IMR-90 (cell line): ENCODE data around the gene C1QTNF8. TPM values are rescaled to one million over a fixed set of nuclear protein-coding genes. Genes with fewer than 3 reads are reported as not detected.

Source experiments
- ATAC-seq: fragments of 200-7000 bp; cut with Tn5 transposase; 2 replicates; pipeline ENCODE4 v1.9.1; 2020; ENCODE audit warnings: low read depth, mild to moderate bottlenecking, moderate library complexity
- BruUV-seq: library from RNA; stranded (reverse); fragments of 400-500 nt; replicated peaks from 2 replicates; lab custom pipeline; 2021; lab: Mats Ljungman, UMichigan
- CTCF ChIA-PET: fragments of 300-600 bp; formaldehyde crosslinking; extraction: SDS; loops from one replicate; lab custom pipeline; 2021; ENCODE audit warnings: antibody characterized with exemption; lab: Yijun Ruan, JAX
- POLR2A ChIA-PET: fragments of 300-600 bp; sonication (Branson Sonifier 250); formaldehyde crosslinking; loops from one replicate; lab custom pipeline; 2022; ENCODE audit warnings: antibody characterized with exemption; ENCODE audit not compliant: unreplicated experiment; lab: Charles Lee
- DNase-seq: peaks from one replicate; pipeline ENCODE4 v3.0.0; 2013
- H2AFZ ChIP-seq: replicated peaks from 2 replicates; pipeline ENCODE3; 2013; ENCODE audit warnings: low read length, mild to moderate bottlenecking; ENCODE audit not compliant: poor library complexity
- H2AK5ac ChIP-seq: 2 replicates; pipeline ENCODE4 v1.6.1; 2013; ENCODE audit warnings: low read depth, low read length, inconsistent platforms
- H2AK9ac ChIP-seq: replicated peaks from 2 replicates; pipeline ENCODE3; 2013; ENCODE audit warnings: mild to moderate bottlenecking, low read depth, low read length, moderate library complexity; ENCODE audit not compliant: poor library complexity
- H2BK120ac ChIP-seq: 2 replicates; pipeline ENCODE4 v1.6.1; 2013; ENCODE audit warnings: low read depth, low read length, inconsistent platforms
- H2BK15ac ChIP-seq: 3 replicates; pipeline ENCODE4 v1.6.1; 2013; ENCODE audit warnings: low read depth, low read length, inconsistent platforms
- H2BK20ac ChIP-seq: 2 replicates; pipeline ENCODE4 v1.6.1; 2013; ENCODE audit warnings: low read depth, mild to moderate bottlenecking, inconsistent platforms, low read length, moderate library complexity
- H2BK5ac ChIP-seq: 2 replicates; pipeline ENCODE4 v1.6.1; 2013; ENCODE audit warnings: mild to moderate bottlenecking, low read depth, low read length, inconsistent platforms; ENCODE audit not compliant: poor library complexity, severe bottlenecking
- H3K14ac ChIP-seq: replicated peaks from 2 replicates; pipeline ENCODE4 v1.6.1; 2013; ENCODE audit warnings: low read depth, low read length, inconsistent platforms
- H3K18ac ChIP-seq: 2 replicates; pipeline ENCODE4 v1.6.1; 2013; ENCODE audit warnings: low read depth, low read length, control low read depth
- H3K23ac ChIP-seq: 2 replicates; pipeline ENCODE4 v1.6.1; 2013; ENCODE audit warnings: low read depth, low read length, inconsistent platforms
- H3K27ac ChIP-seq: 2 replicates; pipeline ENCODE4 v1.5.1; 2013; ENCODE audit warnings: mild to moderate bottlenecking, control low read depth, low read length; ENCODE audit not compliant: insufficient read depth
- H3K27me3 ChIP-seq: 2 replicates; pipeline ENCODE4 v1.6.1; 2013; ENCODE audit warnings: low read length; ENCODE audit not compliant: control insufficient read depth, insufficient read depth
- H3K36me3 ChIP-seq: 2 replicates; pipeline ENCODE4 v1.6.1; 2013; ENCODE audit warnings: low read length, mixed read lengths; ENCODE audit not compliant: control insufficient read depth, insufficient read depth
- H3K4ac ChIP-seq: 2 replicates; pipeline ENCODE4 v1.6.1; 2013; ENCODE audit warnings: low read depth, low read length, inconsistent platforms
- H3K4me1 ChIP-seq: 2 replicates; pipeline ENCODE4 v1.6.1; 2013; ENCODE audit warnings: low read length, mixed read lengths; ENCODE audit not compliant: control insufficient read depth, insufficient read depth
- H3K4me2 ChIP-seq: 2 replicates; pipeline ENCODE4 v1.6.1; 2013; ENCODE audit warnings: low read depth, mild to moderate bottlenecking, control low read depth, low read length, moderate library complexity
- H3K4me3 ChIP-seq: 2 replicates; pipeline ENCODE4 v1.5.1; 2013; ENCODE audit warnings: low read depth, mild to moderate bottlenecking, control low read depth, low read length, moderate library complexity; ENCODE audit not compliant: insufficient read depth
- H3K56ac ChIP-seq: 2 replicates; pipeline ENCODE4 v1.6.1; 2013; ENCODE audit warnings: low read length, inconsistent platforms; ENCODE audit not compliant: insufficient read depth; ENCODE audit errors: extremely low read depth
- H3K79me1 ChIP-seq, 2 experiments: 2 replicates each; pipeline ENCODE4 v1.6.1; 2013; ENCODE audit warnings: low read length in 2 of 2, inconsistent platforms in 1 of 2, low read depth in 1 of 2
- H3K9ac ChIP-seq: 2 replicates; pipeline ENCODE4 v1.6.1; 2013; ENCODE audit warnings: low read depth, low read length, control low read depth
- H3K9me1 ChIP-seq: 2 replicates; pipeline ENCODE4 v1.6.1; 2013; ENCODE audit warnings: low read length, inconsistent platforms; ENCODE audit not compliant: insufficient read depth
- H3K9me3 ChIP-seq: 2 replicates; pipeline ENCODE4 v1.6.1; 2013; ENCODE audit warnings: low read length; ENCODE audit not compliant: control insufficient read depth, insufficient read depth
- H4K20me1 ChIP-seq: 2 replicates; pipeline ENCODE4 v1.6.1; 2013; ENCODE audit warnings: low read length, inconsistent platforms; ENCODE audit not compliant: insufficient read depth
- H4K5ac ChIP-seq: 2 replicates; pipeline ENCODE4 v1.6.1; 2013; ENCODE audit warnings: mild to moderate bottlenecking, low read depth, low read length, control low read depth
- H4K8ac ChIP-seq, 2 experiments: 2 replicates each; pipeline ENCODE4 v1.6.1; 2013; ENCODE audit warnings: low read depth in 2 of 2, low read length in 2 of 2, control low read depth in 1 of 2, inconsistent platforms in 1 of 2
- H4K91ac ChIP-seq: 2 replicates; pipeline ENCODE4 v1.6.1; 2013; ENCODE audit warnings: low read depth, low read length, inconsistent platforms; ENCODE audit not compliant: insufficient read depth
- BHLHE40 ChIP-seq: fragments of 150-350 bp; IDR thresholded peaks from 2 replicates; pipeline ENCODE4 v1.6.1; 2016; ENCODE audit warnings: mild to moderate bottlenecking, low read depth, low read length
- ELK1 ChIP-seq: fragments of 150-350 bp; IDR thresholded peaks from 2 replicates; pipeline ENCODE4 v1.6.1; 2016; ENCODE audit warnings: low read depth, mild to moderate bottlenecking, low read length, moderate library complexity, borderline replicate concordance
- FOS ChIP-seq: fragments of 150-350 bp; IDR thresholded peaks from 2 replicates; pipeline ENCODE4 v1.6.1; 2016; ENCODE audit warnings: low read depth, low read length
- MAFK ChIP-seq: IDR thresholded peaks from 2 replicates; pipeline ENCODE4 v1.6.1; 2012; ENCODE audit warnings: low read depth, low read length, improper control_type of control experiment
- MAZ ChIP-seq: IDR thresholded peaks from 2 replicates; pipeline ENCODE4 v1.6.1; 2012; ENCODE audit warnings: low read depth, mild to moderate bottlenecking, low read length, improper control_type of control experiment, moderate library complexity, borderline replicate concordance
- MXI1 ChIP-seq: IDR thresholded peaks from 2 replicates; pipeline ENCODE4 v1.6.1; 2012; ENCODE audit warnings: low read depth, mild to moderate bottlenecking, low read length, moderate library complexity, borderline replicate concordance
- NFE2L2 ChIP-seq: fragments of 150-350 bp; IDR thresholded peaks from 2 replicates; pipeline ENCODE4 v1.6.1; 2016; ENCODE audit warnings: low read depth, mild to moderate bottlenecking, low read length
- RAD21 ChIP-seq: IDR thresholded peaks from 2 replicates; pipeline ENCODE4 v1.6.1; 2012; ENCODE audit warnings: low read length, improper control_type of control experiment
- RCOR1 ChIP-seq: IDR thresholded peaks from 2 replicates; pipeline ENCODE4 v1.6.1; 2012; ENCODE audit warnings: mild to moderate bottlenecking, low read length, improper control_type of control experiment; ENCODE audit not compliant: insufficient replicate concordance
- RFX5 ChIP-seq: IDR thresholded peaks from 2 replicates; pipeline ENCODE4 v1.8.0; 2012; ENCODE audit warnings: low read depth, mild to moderate bottlenecking, low read length, moderate library complexity
- SMC3 ChIP-seq: fragments of 150-350 bp; IDR thresholded peaks from 2 replicates; pipeline ENCODE4 v1.6.1; 2016; ENCODE audit warnings: low read depth, mild to moderate bottlenecking, antibody characterized with exemption, low read length, moderate library complexity
- USF2 ChIP-seq: fragments of 150-350 bp; IDR thresholded peaks from 2 replicates; pipeline ENCODE4 v1.6.1; 2017; ENCODE audit warnings: mild to moderate bottlenecking, antibody characterized with exemption, low read length, low read depth
- WGBS, 2 experiments: methylation state at CpG; one replicate each; pipeline versions ENCODE4 v1.1.5 to v1.1.7; 2013; ENCODE audit warnings: missing lambda C conversion rate in 2 of 2; ENCODE audit not compliant: insufficient read length in 1 of 2; ENCODE audit errors: extremely low coverage in 2 of 2; 5-methylcytosine and 5-hydroxymethylcytosine counted together
- dilution Hi-C: fragments of 300-500 bp; cut with HindIII; formaldehyde crosslinking; loops from one replicate; pipeline ENCODE4 v1.14.3; 2018; ENCODE audit warnings: low sequenced_read_pairs; ENCODE audit not compliant: unreplicated experiment
- in situ Hi-C: fragments of 300-500 bp; cut with MboI; formaldehyde crosslinking; loops from 3 replicates; pipeline ENCODE4 v1.14.3; 2019; ENCODE audit warnings: low sequenced_read_pairs, inconsistent platforms, mixed read lengths
- intact Hi-C: fragments of 100-400 bp; cut with micrococcal nuclease; formaldehyde crosslinking; loops from 2 replicates; pipeline ENCODE4 v1.10.0; 2022
- polyA plus RNA-seq, 3 experiments: library from polyadenylated mRNA; depleted of rRNA; stranded (reverse); fragments of >200 nt; gene quantifications; 2 replicates each; pipeline ENCODE4 v1.2.3, GENCODE V29; 2012; ENCODE audit warnings: low replicate concordance in 1 of 3
- total RNA-seq: library from RNA; depleted of rRNA; stranded (reverse); fragments of >200 nt; gene quantifications from 2 replicates; pipeline ENCODE4 v1.2.3, GENCODE V29; 2012
- TF ChIP-seq, protein P1 (sequence below): conservative IDR thresholded peaks from 2 replicates; pipeline ENCODE4 v1.5.1; 2012; ENCODE audit warnings: mild to moderate bottlenecking, low read depth, low read length, improper control_type of control experiment

The C1QTNF8 gene
- total and polyA plus RNA-seq, 2 of the 4 experiments (the other 2 are of a cell fraction), result not detected

DNA sequence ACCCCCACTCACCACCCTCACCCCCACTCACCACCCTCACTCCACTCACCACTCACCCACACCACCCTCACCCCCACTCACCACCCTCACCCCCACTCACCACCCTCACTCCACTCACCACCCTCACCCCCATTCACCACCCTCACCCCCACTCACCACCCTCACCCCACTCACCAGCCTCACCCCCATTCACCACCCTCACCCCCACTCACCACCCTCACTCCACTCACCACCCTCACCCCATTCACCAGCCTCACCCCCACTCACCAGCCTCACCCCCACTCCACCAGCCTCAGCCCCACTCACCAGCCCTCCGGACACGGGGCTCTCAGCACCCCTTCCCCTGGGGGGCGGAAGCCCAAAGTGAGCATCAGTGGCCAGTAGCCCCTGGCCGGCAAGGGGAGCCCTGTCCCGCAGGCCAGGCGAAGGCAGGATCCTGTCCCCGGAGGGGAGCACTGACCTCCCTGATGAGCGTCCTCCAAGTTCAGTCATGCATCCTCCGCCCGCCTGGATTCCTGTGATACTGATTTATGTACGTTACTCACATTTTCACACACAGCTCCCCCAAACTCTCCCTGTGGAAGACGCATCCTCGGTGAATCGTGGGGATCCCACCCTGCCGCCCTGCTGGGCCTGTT, 18.0 kb upstream of the C1QTNF8 start:
- dilution Hi-C loops (no loop called here), intact Hi-C loops (no loop called here), in situ Hi-C loops (loop anchor here (5.0 kb wide), 1 partner anchor 83 kb away; no protein-coding TSS in a partner anchor)
- ATAC-seq, result no peak
- ChIA-PET POLR2A (no interaction called here), CTCF (no interaction called here)
- no peak overlapping the region for H3K27ac ChIP-seq
- H2AK9ac ChIP-seq, result no peak overlapping the region
- H3K4ac ChIP-seq, result no peak overlapping the region
- no peak overlapping the region for H2BK20ac ChIP-seq
- 80% methylated on average over 3 of the region's 15 CpGs; no CpG with 5 or more reads in 1 of the 2 experiments for WGBS, 2 experiments
- no peak overlapping the region for H3K23ac ChIP-seq
- H2BK15ac ChIP-seq, result no peak overlapping the region
- no peak overlapping the region for H2AFZ ChIP-seq
- TF ChIP-seq NFE2L2 (no peak), BHLHE40 (no peak), MAFK (no peak), RCOR1 (no peak), MAZ (no peak), SMC3 (no peak), RFX5 (no peak), RAD21 (no peak), ELK1 (no peak), USF2 (no peak), MXI1 (no peak), FOS (no peak)
- TF ChIP-seq, protein P1, sequence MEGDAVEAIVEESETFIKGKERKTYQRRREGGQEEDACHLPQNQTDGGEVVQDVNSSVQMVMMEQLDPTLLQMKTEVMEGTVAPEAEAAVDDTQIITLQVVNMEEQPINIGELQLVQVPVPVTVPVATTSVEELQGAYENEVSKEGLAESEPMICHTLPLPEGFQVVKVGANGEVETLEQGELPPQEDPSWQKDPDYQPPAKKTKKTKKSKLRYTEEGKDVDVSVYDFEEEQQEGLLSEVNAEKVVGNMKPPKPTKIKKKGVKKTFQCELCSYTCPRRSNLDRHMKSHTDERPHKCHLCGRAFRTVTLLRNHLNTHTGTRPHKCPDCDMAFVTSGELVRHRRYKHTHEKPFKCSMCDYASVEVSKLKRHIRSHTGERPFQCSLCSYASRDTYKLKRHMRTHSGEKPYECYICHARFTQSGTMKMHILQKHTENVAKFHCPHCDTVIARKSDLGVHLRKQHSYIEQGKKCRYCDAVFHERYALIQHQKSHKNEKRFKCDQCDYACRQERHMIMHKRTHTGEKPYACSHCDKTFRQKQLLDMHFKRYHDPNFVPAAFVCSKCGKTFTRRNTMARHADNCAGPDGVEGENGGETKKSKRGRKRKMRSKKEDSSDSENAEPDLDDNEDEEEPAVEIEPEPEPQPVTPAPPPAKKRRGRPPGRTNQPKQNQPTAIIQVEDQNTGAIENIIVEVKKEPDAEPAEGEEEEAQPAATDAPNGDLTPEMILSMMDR, result no peak
- DNase-seq, result no peak
- no TSS peak for BruUV-seq
- no peak overlapping the region for H3K14ac ChIP-seq
- no peaks in the 10 kb centered on the region for H4K20me1 ChIP-seq
- no peak overlapping the region for H2BK120ac ChIP-seq
- H3K4me2 ChIP-seq, result no peak overlapping the region
- no peaks in the 10 kb centered on the region for H3K4me1 ChIP-seq
- no peak overlapping the region for H3K56ac ChIP-seq
- no peak overlapping the region for H3K9ac ChIP-seq
- H3K36me3 ChIP-seq, result no peaks in the 10 kb centered on the region
- no peak overlapping the region for H4K91ac ChIP-seq
- no peak overlapping the region for H2AK5ac ChIP-seq
- H3K18ac ChIP-seq, result no peak overlapping the region
- H3K27me3 ChIP-seq, result peaks cover 45% of the 10 kb centered on the region
- no peaks in the 10 kb centered on the region for H3K9me3 ChIP-seq
- H3K9me1 ChIP-seq, result no peaks in the 10 kb centered on the region
- no peak overlapping the region for H3K4me3 ChIP-seq
- H4K5ac ChIP-seq, result no peak overlapping the region
- H4K8ac ChIP-seq, result no peak overlapping the region
- no peak overlapping the region for H2BK5ac ChIP-seq
- no peaks in the 10 kb centered on the region for H3K79me1 ChIP-seq
